CD8-positive, alpha-beta memory T cell (primary cell): ENCODE data around the gene GNAT2. TPM values are rescaled to one million over a fixed set of nuclear protein-coding genes. Genes with fewer than 3 reads are reported as not detected.

Source experiments
- CTCF ChIA-PET: fragments of 350-600 bp; sonication (Branson Sonifier 250); formaldehyde crosslinking; loops from one replicate; lab custom pipeline; 2021; ENCODE audit warnings: antibody characterized with exemption; lab: Charles Lee
- POLR2A ChIA-PET: fragments of 350-600 bp; sonication (Branson Sonifier 250); formaldehyde crosslinking; loops from one replicate; lab custom pipeline; 2021; ENCODE audit warnings: antibody characterized with exemption; lab: Charles Lee
- DNase-seq, 5 donors: peaks; one replicate each; pipeline versions ENCODE4 v3.0.0 to v3.0.0-alpha.2; 2020 to 2022; ENCODE audit warnings: mixed read lengths in 1 of 5
- H3K27ac ChIP-seq: one replicate; pipeline ENCODE4 v1.7.0; 2013; ENCODE audit warnings: low read depth, mild to moderate bottlenecking, low read length, moderate library complexity
- H3K27me3 ChIP-seq: 2 replicates; pipeline ENCODE4 v1.7.0; 2013; ENCODE audit warnings: low read length, mild to moderate bottlenecking; ENCODE audit not compliant: insufficient read depth, poor library complexity, severe bottlenecking
- H3K36me3 ChIP-seq: 2 replicates; pipeline ENCODE4 v1.7.0; 2013; ENCODE audit warnings: mild to moderate bottlenecking, low read length, moderate library complexity; ENCODE audit not compliant: insufficient read depth
- H3K4me1 ChIP-seq: 2 replicates; pipeline ENCODE4 v1.7.0; 2013; ENCODE audit warnings: mild to moderate bottlenecking, low read length, moderate library complexity; ENCODE audit not compliant: insufficient read depth
- H3K4me3 ChIP-seq: 2 replicates; pipeline ENCODE4 v1.7.0; 2013; ENCODE audit warnings: mild to moderate bottlenecking, low read length
- H3K9me3 ChIP-seq: 2 replicates; pipeline ENCODE4 v1.7.0; 2013; ENCODE audit warnings: mild to moderate bottlenecking, low read length
- H3K27ac Mint-ChIP-seq, 8 donors: one replicate each; pipeline ENCODE4 v1.8.0; 2020 to 2021; ENCODE audit warnings: mixed read lengths in 8 of 8, mild to moderate bottlenecking in 6 of 8, inconsistent platforms in 3 of 8, moderate library complexity in 3 of 8
- H3K27me3 Mint-ChIP-seq, 2 donors: one replicate each; pipeline ENCODE4 v1.8.0; 2020 to 2021; ENCODE audit warnings: mixed read lengths in 2 of 2, mild to moderate bottlenecking in 1 of 2, moderate library complexity in 1 of 2
- H3K36me3 Mint-ChIP-seq, 3 donors: one replicate each; pipeline ENCODE4 v1.8.0; 2020 to 2021; ENCODE audit warnings: mixed read lengths in 3 of 3, inconsistent platforms in 1 of 3, mild to moderate bottlenecking in 1 of 3
- H3K4me1 Mint-ChIP-seq, 3 donors: one replicate each; pipeline ENCODE4 v1.8.0; 2020 to 2021; ENCODE audit warnings: mixed read lengths in 3 of 3, inconsistent platforms in 1 of 3, mild to moderate bottlenecking in 1 of 3
- H3K4me3 Mint-ChIP-seq, 7 donors: one replicate each; pipeline ENCODE4 v1.8.0; 2020 to 2021; ENCODE audit warnings: mixed read lengths in 7 of 7, mild to moderate bottlenecking in 6 of 7, moderate library complexity in 4 of 7, inconsistent platforms in 2 of 7
- H3K9me3 Mint-ChIP-seq, 5 donors: one replicate each; pipeline ENCODE4 v1.8.0; 2020 to 2022; ENCODE audit warnings: mixed read lengths in 5 of 5, mild to moderate bottlenecking in 3 of 5, moderate library complexity in 2 of 5, inconsistent platforms in 1 of 5
- polyA plus RNA-seq: library from polyadenylated mRNA; unstranded; fragments of 300-500 nt; fragmentation: Illumina TruSeq; gene quantifications from one replicate; pipeline ENCODE4 v1.2.3, GENCODE V29; 2021
- total RNA-seq, 2 experiments: library from RNA; stranded (reverse); gene quantifications; one replicate each; pipeline ENCODE4 v1.2.3, GENCODE V29; 2021

Gene GNAT2
- total and polyA plus RNA-seq, 3 experiments from 2014 or later = 0.53 to 1.5 TPM; not detected in 1

DNA sequence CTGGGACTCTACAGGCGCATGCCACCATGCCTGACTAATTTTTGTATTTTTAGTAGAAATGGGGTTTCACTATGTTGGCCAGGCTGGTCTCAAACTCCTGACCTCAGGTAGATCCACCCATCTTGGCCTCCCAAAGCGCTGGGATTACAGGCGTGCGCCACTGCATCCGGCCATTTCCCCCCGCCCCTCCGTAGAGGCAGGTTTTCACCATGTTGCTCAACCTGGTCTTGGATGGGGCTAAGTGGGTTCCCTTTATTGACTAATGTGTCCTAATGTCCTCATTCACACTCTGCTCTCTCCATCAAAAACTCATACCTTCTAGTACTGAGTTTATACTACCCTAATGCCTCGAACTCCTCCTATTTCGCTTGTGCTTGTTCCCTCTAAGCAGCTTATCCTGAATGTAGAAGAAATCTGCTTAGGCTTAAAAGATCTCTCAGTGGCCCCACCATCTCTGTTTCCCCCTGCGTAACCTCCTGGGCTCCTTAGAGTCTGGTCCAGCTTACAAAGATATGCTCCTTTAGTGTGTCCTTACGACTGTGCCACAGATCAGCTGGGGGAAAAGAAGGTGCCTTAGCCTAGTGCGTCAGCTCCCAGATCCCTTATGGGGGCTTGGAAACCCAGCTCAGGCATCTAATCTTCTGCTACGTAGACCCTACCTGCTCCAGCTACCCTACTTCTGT is 8.0 kb downstream of the GNAT2 start:
- H3K9me3 ChIP-seq = no peaks in the 10 kb centered on the region
- H3K4me3 Mint-ChIP-seq = no peak overlapping the region
- no peaks in the 10 kb centered on the region for H3K9me3 Mint-ChIP-seq
- H3K27ac Mint-ChIP-seq = peak overlapping the region in 2 of 8 donors; percentile 44 to 76
- H3K27me3 ChIP-seq = no peaks in the 10 kb centered on the region
- ChIA-PET POLR2A (interaction anchor here (0.6 kb wide), 1 partner anchor 143 kb away, joined by 4 read pairs; no protein-coding TSS in a partner anchor), CTCF (interaction anchor here (0.9 to 3.0 kb wide), 2 partner anchors 19 to 53 kb away, joined by 3 to 12 read pairs; no protein-coding TSS in a partner anchor)
- H3K36me3 Mint-ChIP-seq = no peaks in the 10 kb centered on the region
- no peak overlapping the region for H3K4me3 ChIP-seq
- H3K4me1 ChIP-seq = peaks cover 6% of the 10 kb centered on the region
- H3K27me3 Mint-ChIP-seq = peaks cover 2 to 3% of the 10 kb centered on the region in 2 donors
- H3K27ac ChIP-seq = no peak overlapping the region
- peaks cover 8 to 9% (median 8%) of the 10 kb centered on the region in 3 donors for H3K4me1 Mint-ChIP-seq
- H3K36me3 ChIP-seq = no peaks in the 10 kb centered on the region
- no peak for DNase-seq

DNA sequence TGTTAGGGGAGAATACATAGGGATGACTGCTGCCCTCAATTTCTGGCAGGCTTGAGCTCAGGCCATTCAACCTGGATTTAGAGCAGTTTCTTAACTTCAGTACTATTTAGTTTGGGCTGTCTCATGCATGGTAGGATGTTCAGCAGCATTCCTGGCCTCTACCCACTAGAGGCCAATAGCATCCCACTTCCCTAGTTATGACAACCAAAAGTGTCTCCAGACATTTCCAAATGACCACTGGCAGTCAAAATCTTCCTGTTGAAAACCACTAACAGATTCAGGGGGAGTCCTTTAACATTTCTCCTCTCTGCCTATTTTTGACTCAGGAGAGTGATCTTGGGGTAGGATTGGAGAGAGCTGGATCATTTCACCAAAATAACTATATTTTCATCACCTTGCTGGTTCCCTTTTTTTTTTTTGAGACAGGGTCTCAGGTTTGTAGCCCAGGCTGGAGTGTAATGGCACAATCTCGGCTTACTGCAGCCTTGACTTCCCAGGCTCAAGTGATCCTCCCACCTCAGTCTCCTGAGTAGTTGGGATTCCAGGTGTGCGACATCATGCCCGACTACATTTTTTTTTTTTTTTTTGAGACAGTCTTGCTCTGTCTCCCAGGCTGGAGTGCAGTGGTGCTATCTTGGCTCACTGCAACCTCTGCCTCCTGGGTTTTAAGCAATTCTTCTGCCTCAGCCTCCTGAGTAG is 8.7 kb downstream of the GNAT2 start:
- H3K36me3 ChIP-seq = no peaks in the 10 kb centered on the region
- ChIA-PET POLR2A (no interaction called here), CTCF (interaction anchor here (0.7 kb wide), 1 partner anchor 47 kb away, joined by 3 read pairs; no protein-coding TSS in a partner anchor)
- H3K27me3 ChIP-seq = no peaks in the 10 kb centered on the region
- Mint-ChIP-seq H3K27ac (no peak overlapping the region), H3K9me3 (no peaks in the 10 kb centered on the region), H3K4me1 (peaks cover 2% of the 10 kb centered on the region in 3 donors), H3K27me3 (peaks cover under 1 to 2% of the 10 kb centered on the region in 2 donors), H3K36me3 (no peaks in the 10 kb centered on the region), H3K4me3 (no peak overlapping the region)
- H3K4me3 ChIP-seq = no peak overlapping the region
- DNase-seq = no peak
- no peaks in the 10 kb centered on the region for H3K9me3 ChIP-seq
- H3K4me1 ChIP-seq = no peaks in the 10 kb centered on the region
- no peak overlapping the region for H3K27ac ChIP-seq

DNA sequence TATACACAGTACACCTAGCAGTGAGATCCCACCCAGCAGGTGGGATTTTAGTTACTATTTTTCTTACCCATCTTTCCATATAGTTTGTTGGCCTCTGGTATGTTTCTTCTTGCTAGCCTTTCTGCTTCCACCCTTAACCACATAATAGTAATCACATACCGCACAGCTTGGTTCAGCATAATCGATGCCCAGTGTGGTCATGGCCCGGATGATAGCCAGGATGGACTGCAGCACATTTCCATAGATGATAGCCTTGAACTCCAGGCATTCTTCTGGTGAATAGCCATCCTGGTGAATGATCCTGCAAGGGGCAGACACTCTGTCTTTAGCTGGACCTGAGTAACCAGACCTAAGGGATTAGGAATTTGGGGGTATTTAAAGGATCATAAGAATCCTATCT is 9.5 kb downstream of the GNAT2 start:
- CTCF ChIA-PET = no interaction called here
- no peaks in the 10 kb centered on the region for H3K36me3 ChIP-seq
- no peaks in the 10 kb centered on the region for H3K27me3 ChIP-seq
- POLR2A ChIA-PET = no interaction called here
- no peak for DNase-seq
- Mint-ChIP-seq H3K36me3 (no peaks in the 10 kb centered on the region), H3K4me1 (no peaks in the 10 kb centered on the region), H3K4me3 (no peak overlapping the region), H3K9me3 (no peaks in the 10 kb centered on the region), H3K27me3 (peaks cover 0 to 2% of the 10 kb centered on the region in 2 donors), H3K27ac (peak overlapping the region in 1 of 8 donors; percentile 9)
- no peaks in the 10 kb centered on the region for H3K4me1 ChIP-seq
- H3K4me3 ChIP-seq = no peak overlapping the region
- no peaks in the 10 kb centered on the region for H3K9me3 ChIP-seq
- H3K27ac ChIP-seq = no peak overlapping the region

DNA sequence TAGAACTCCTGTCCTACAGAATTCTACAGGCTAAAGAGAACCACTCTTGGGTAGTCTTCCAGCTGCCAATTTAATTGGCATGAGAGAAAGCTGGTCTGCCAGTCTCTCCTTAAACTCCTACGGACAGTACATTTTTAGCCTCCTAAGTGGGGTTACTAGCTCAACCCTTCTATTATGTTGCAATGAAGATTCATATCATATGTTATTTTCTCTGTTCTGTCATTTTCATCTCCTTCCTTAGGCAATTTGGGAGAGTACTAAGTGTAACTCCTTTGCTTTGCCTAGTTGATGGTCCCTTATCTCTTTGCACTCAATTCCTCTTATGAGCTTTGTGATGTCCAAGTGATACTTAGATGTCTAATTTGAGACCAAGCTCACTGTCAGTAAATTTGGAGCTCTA is 14.0 kb downstream of the GNAT2 start:
- H3K36me3 Mint-ChIP-seq = no peaks in the 10 kb centered on the region
- H3K4me3 Mint-ChIP-seq = no peak overlapping the region

DNA sequence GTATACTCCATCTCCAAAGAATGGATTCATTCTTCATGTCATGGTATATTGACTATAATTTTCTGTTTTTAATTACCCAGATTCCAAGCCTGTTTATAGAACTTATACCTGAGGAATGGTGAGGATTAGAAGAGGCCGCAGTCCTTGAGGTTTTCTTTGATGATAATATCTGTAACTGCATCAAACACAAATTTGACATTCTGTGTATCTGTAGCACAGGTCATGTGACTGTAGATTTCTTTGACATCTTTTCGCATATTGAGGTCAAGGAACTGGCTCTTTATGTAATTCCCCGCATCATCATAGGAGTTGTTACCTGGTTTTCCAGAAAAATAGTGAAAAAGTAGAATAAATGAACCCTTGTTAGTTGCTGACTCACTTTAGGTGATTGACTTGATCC is 16.2 kb downstream of the GNAT2 start:
- Histone ChIP-seq H3K27me3 (no peaks in the 10 kb centered on the region), H3K9me3 (no peaks in the 10 kb centered on the region), H3K4me1 (peaks cover 11% of the 10 kb centered on the region), H3K4me3 (no peak overlapping the region), H3K27ac (no peak overlapping the region), H3K36me3 (no peaks in the 10 kb centered on the region)
- Mint-ChIP-seq H3K27me3 (no peaks in the 10 kb centered on the region), H3K4me1 (peaks cover 3 to 12% (median 10%) of the 10 kb centered on the region in 3 donors), H3K36me3 (peaks cover 0 to 4% (median 0%) of the 10 kb centered on the region in 3 donors), H3K27ac (peak overlapping the region in 3 of 8 donors; percentile 14 to 77 (median 18)), H3K9me3 (no peaks in the 10 kb centered on the region), H3K4me3 (no peak overlapping the region)
- no peak for DNase-seq
- ChIA-PET CTCF (interaction anchor here (2.2 kb wide), 1 partner anchor 37 kb away, joined by 6 read pairs; no protein-coding TSS in a partner anchor), POLR2A (no interaction called here)

More for the DNA sequence above, 14.0 kb downstream of the GNAT2 start:
- Mint-ChIP-seq H3K27me3 (no peaks in the 10 kb centered on the region), H3K4me1 (peaks cover 3 to 12% (median 10%) of the 10 kb centered on the region in 3 donors), H3K9me3 (no peaks in the 10 kb centered on the region), H3K27ac (peak overlapping the region in 1 of 8 donors; percentile 39)
- POLR2A ChIA-PET = no interaction called here
- Histone ChIP-seq H3K27me3 (no peaks in the 10 kb centered on the region), H3K4me3 (no peak overlapping the region), H3K27ac (no peak overlapping the region), H3K36me3 (no peaks in the 10 kb centered on the region), H3K4me1 (peaks cover 11% of the 10 kb centered on the region), H3K9me3 (no peaks in the 10 kb centered on the region)
- CTCF ChIA-PET = interaction anchor here (1.2 kb wide), 1 partner anchor 11 kb away, joined by 3 read pairs; no protein-coding TSS in a partner anchor
- no peak for DNase-seq

DNA sequence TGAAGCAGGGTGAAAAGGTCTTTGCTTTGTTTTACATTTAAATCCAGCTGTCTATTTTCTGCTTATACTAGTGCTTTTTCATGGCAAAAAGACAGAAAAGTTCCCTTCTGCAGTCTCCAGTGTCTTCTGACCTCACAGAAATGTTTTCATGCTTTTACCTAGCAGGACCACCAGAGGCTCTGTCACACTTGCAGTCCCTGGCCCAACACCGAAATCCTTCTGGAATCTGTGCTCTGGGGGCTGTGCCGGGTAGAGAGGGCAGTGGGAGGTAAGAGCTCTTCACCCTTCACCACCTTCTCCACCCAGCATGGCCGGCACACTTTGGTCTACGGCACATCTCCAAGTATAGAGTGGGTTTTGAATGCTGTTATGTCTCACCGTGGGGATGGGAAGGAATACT is 20.8 kb downstream of the GNAT2 start:
- no peaks in the 10 kb centered on the region for H3K9me3 ChIP-seq
- H3K27ac ChIP-seq = no peak overlapping the region
- no peaks in the 10 kb centered on the region for H3K27me3 ChIP-seq
- Mint-ChIP-seq H3K27me3 (no peaks in the 10 kb centered on the region), H3K36me3 (peaks cover 0 to 35% (median 4%) of the 10 kb centered on the region in 3 donors), H3K4me1 (peaks cover 3 to 12% (median 9%) of the 10 kb centered on the region in 3 donors), H3K27ac (peak overlapping the region in 1 of 8 donors; percentile 45), H3K9me3 (no peaks in the 10 kb centered on the region), H3K4me3 (no peak overlapping the region)
- H3K4me3 ChIP-seq = no peak overlapping the region
- H3K36me3 ChIP-seq = peaks cover 6% of the 10 kb centered on the region
- POLR2A ChIA-PET = no interaction called here
- no peak for DNase-seq
- CTCF ChIA-PET = no interaction called here
- H3K4me1 ChIP-seq = peaks cover 8% of the 10 kb centered on the region

DNA sequence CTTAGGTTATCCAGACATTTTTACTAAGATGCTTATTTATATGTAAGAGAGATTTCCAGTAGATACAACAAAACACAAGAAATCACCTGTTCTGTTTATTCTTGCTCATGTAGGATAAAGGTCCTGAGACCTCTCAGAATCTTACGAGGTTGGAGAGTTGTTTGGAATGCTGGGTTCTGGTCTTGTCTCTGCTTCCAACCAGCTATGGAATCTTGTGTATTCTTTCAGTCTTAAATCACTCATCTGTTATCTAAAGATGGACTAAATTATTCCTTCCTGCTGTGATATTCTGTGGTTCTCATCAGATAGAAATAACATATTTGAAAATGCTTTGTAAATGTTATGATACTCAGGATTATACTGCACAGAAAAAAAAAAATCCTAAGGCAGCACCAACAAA is 21.3 kb downstream of the GNAT2 start:
- Mint-ChIP-seq H3K27me3 (no peaks in the 10 kb centered on the region), H3K36me3 (peaks cover 0 to 40% (median 7%) of the 10 kb centered on the region in 3 donors), H3K4me1 (peaks cover 3 to 7% (median 4%) of the 10 kb centered on the region in 3 donors), H3K9me3 (no peaks in the 10 kb centered on the region), H3K4me3 (no peak overlapping the region), H3K27ac (no peak overlapping the region)
- ChIA-PET CTCF (interaction anchor here (1.6 kb wide), 1 partner anchor 42 kb away, joined by 5 read pairs; no protein-coding TSS in a partner anchor), POLR2A (interaction anchor here (1.4 kb wide), 1 partner anchor 49 kb away, joined by 3 read pairs; no protein-coding TSS in a partner anchor)
- Histone ChIP-seq H3K27me3 (no peaks in the 10 kb centered on the region), H3K4me3 (no peak overlapping the region), H3K36me3 (peaks cover 9% of the 10 kb centered on the region), H3K9me3 (no peaks in the 10 kb centered on the region), H3K27ac (no peak overlapping the region), H3K4me1 (peaks cover 3% of the 10 kb centered on the region)
- DNase-seq = no peak
